K562 (cell line): ENCODE data around the gene MAST4. TPM values are rescaled to one million over a fixed set of nuclear protein-coding genes. Genes with fewer than 3 reads are reported as not detected.

Experiments used
- ATAC-seq: fragments of 200-7000 bp; cut with Tn5 transposase; 3 replicates; pipeline ENCODE4 v1.9.1; 2020; ENCODE audit warnings: moderate library complexity
- BruUV-seq: library from RNA; stranded (reverse); fragments of 400-500 nt; replicated peaks from 2 replicates; lab custom pipeline; 2021; lab: Mats Ljungman, UMichigan
- CTCF ChIA-PET: fragments of 300-600 bp; formaldehyde crosslinking; extraction: SDS; loops from one replicate; lab custom pipeline; 2021; ENCODE audit warnings: low intra/inter-chr PET ratio; lab: Yijun Ruan, JAX
- POLR2A ChIA-PET: fragments of 300-600, 350-650 bp; sonication (Branson Sonifier 250); formaldehyde crosslinking; extraction: SDS; loops from one replicate; lab custom pipeline; 2021; ENCODE audit warnings: antibody characterized with exemption, inconsistent platforms; lab: Yijun Ruan, JAX
- DNase-seq, 4 experiments: peaks; one replicate each; pipeline versions ENCODE4 v3.0.0 to v3.0.0-alpha.2; 2011 to 2018; ENCODE audit warnings: low spot score in 3 of 4, mixed read lengths in 3 of 4; ENCODE audit errors: extremely low read depth in 1 of 4
- FAIRE-seq: peaks from 2 replicates; lab custom pipeline; 2011; peaks lifted over from hg19 to GRCh38; lab: Jason Lieb, UNC
- H2AFZ ChIP-seq: 2 replicates; pipeline ENCODE4 v1.6.0; 2011; ENCODE audit warnings: low read depth, low read length, control low read depth, inconsistent platforms
- H3K27ac ChIP-seq: fragments of 200-600 bp; 3 replicates; pipeline ENCODE4 v1.8.0; 2011; ENCODE audit warnings: low read depth, mild to moderate bottlenecking, control low read depth, inconsistent platforms, low read length, moderate library complexity, mixed read lengths; ENCODE audit errors: extremely low read depth
- H3K27me3 ChIP-seq, 2 experiments: fragments of 300-600 bp in 1 of 2; 2 replicates in 1 of 2; 3 replicates in 1 of 2; pipeline versions ENCODE4 v1.6.0 to v1.8.0; 2011; ENCODE audit warnings: inconsistent platforms in 2 of 2, low read length in 2 of 2, mild to moderate bottlenecking in 1 of 2, mixed read lengths in 1 of 2, moderate library complexity in 1 of 2; ENCODE audit not compliant: control insufficient read depth in 2 of 2, insufficient read depth in 2 of 2
- H3K36me3 ChIP-seq: fragments of 300-600 bp; 3 replicates; pipeline ENCODE4 v1.8.0; 2011; ENCODE audit warnings: mild to moderate bottlenecking, low read length, inconsistent platforms; ENCODE audit not compliant: control insufficient read depth, insufficient read depth
- H3K4me1 ChIP-seq, 2 experiments: fragments of 200-600 bp in 1 of 2; replicated peaks in 1 of 2; 2 replicates in 1 of 2; 3 replicates in 1 of 2; pipeline versions ENCODE4 v1.5.1 to v1.8.0; 2011; ENCODE audit warnings: inconsistent platforms in 2 of 2, low read length in 2 of 2, mild to moderate bottlenecking in 1 of 2, mixed read lengths in 1 of 2, moderate library complexity in 1 of 2; ENCODE audit not compliant: control insufficient read depth in 2 of 2, insufficient read depth in 2 of 2
- H3K4me2 ChIP-seq: 2 replicates; pipeline ENCODE4 v1.6.1; 2011; ENCODE audit warnings: low read length, control low read depth, inconsistent platforms, mixed read lengths; ENCODE audit not compliant: insufficient read depth
- H3K4me3 ChIP-seq: fragments of 200-600 bp; sonication (generic), shearing (Covaris generic); 2 replicates; pipeline ENCODE4 v1.5.1; 2016; ENCODE audit warnings: control low read depth, inconsistent platforms
- H3K79me2 ChIP-seq: fragments of 200-600 bp; 3 replicates; pipeline ENCODE4 v1.8.0; 2011; ENCODE audit warnings: low read length, inconsistent platforms; ENCODE audit not compliant: control insufficient read depth, insufficient read depth
- H3K9ac ChIP-seq, 2 experiments: 2 replicates each; pipeline versions ENCODE4 v1.6.0 to v1.6.1; 2011; ENCODE audit warnings: low read depth in 2 of 2, low read length in 2 of 2, control low read depth in 1 of 2, inconsistent platforms in 1 of 2, mild to moderate bottlenecking in 1 of 2, mixed read lengths in 1 of 2; ENCODE audit not compliant: insufficient read depth in 1 of 2
- H3K9me1 ChIP-seq: one replicate; pipeline ENCODE4 v1.6.0; 2011; ENCODE audit warnings: inconsistent platforms, mild to moderate bottlenecking, low read length, moderate library complexity; ENCODE audit not compliant: control insufficient read depth, insufficient read depth
- H3K9me3 ChIP-seq: replicated peaks from 2 replicates; pipeline ENCODE4 v1.5.1; 2011; ENCODE audit warnings: low read depth, low read length, inconsistent platforms; ENCODE audit not compliant: control insufficient read depth, insufficient read depth
- H4K20me1 ChIP-seq: replicated peaks from 2 replicates; pipeline ENCODE4 v1.6.1; 2011; ENCODE audit warnings: low read length, inconsistent platforms, mixed read lengths; ENCODE audit not compliant: control insufficient read depth, insufficient read depth
- ADNP ChIP-seq: fragments of 200-800 bp; sonication (Bioruptor generic); IDR thresholded peaks from 2 replicates; pipeline ENCODE4 v1.6.1; 2016; ENCODE audit warnings: missing genetic modification characterization, missing compliant biosample characterization
- BACH1 ChIP-seq: fragments of 200-800 bp; sonication (Bioruptor generic); IDR thresholded peaks from 2 replicates; pipeline ENCODE4 v1.6.1; 2016; ENCODE audit warnings: missing genetic modification characterization, missing compliant biosample characterization
- ETV6 ChIP-seq, 3 experiments: fragments of 150-350 bp in 1 of 3; sonication (generic) in 1 of 3; formaldehyde crosslinking in 1 of 3; IDR thresholded peaks; 2 replicates each; pipeline versions ENCODE4 v1.6.1 to v1.8.0; 2014 to 2022; ENCODE audit warnings: borderline replicate concordance in 2 of 3, low read depth in 2 of 3, antibody characterized with exemption in 1 of 3, low read length in 1 of 3, mild to moderate bottlenecking in 1 of 3, missing genetic modification reagents in 1 of 3
- KDM4B ChIP-seq, 2 experiments: fragments of 450-650 bp in 1 of 2; sonication (generic) in 1 of 2; IDR thresholded peaks; 2 replicates each; pipeline ENCODE4 v1.6.1; 2016 to 2017; ENCODE audit warnings: borderline replicate concordance in 2 of 2, antibody characterized with exemption in 1 of 2, low read depth in 1 of 2, mild to moderate bottlenecking in 1 of 2
- MCM3 ChIP-seq: fragments of 450-650 bp; IDR thresholded peaks from 2 replicates; pipeline ENCODE4 v1.6.1; 2016
- MCM5 ChIP-seq: fragments of 450-650 bp; IDR thresholded peaks from 2 replicates; pipeline ENCODE4 v1.6.1; 2016; ENCODE audit warnings: low read depth
- RBFOX2 ChIP-seq: fragments of 200-400 bp; formaldehyde crosslinking; IDR thresholded peaks from 2 replicates; pipeline ENCODE4 v1.6.1; 2017; ENCODE audit warnings: low read depth, mild to moderate bottlenecking, low read length, moderate library complexity
- RFX1 ChIP-seq: fragments of 450-650 bp; IDR thresholded peaks from 2 replicates; pipeline ENCODE4 v1.6.1; 2016; ENCODE audit warnings: mild to moderate bottlenecking, moderate library complexity
- SMAD4 ChIP-seq: fragments of 250-450 bp; sonication (Bioruptor Pico); conservative IDR thresholded peaks from 2 replicates; pipeline ENCODE4 v1.8.0; 2021; ENCODE audit warnings: inconsistent platforms, mild to moderate bottlenecking, moderate library complexity
- SREBF1 ChIP-seq: fragments of 150-350 bp; IDR thresholded peaks from 2 replicates; pipeline ENCODE4 v1.6.1; 2014; ENCODE audit warnings: antibody characterized with exemption, low read depth, low read length, borderline replicate concordance
- TCF3 ChIP-seq: sonication (generic); formaldehyde crosslinking; IDR thresholded peaks from 2 replicates; pipeline ENCODE4 v1.4.0; 2020; ENCODE audit warnings: mild to moderate bottlenecking, missing genetic modification reagents
- YBX1 ChIP-seq: fragments of 450-650 bp; IDR thresholded peaks from 2 replicates; pipeline ENCODE4 v1.7.1; 2016; ENCODE audit warnings: mild to moderate bottlenecking
- ZNF431 ChIP-seq: sonication (generic); formaldehyde crosslinking; IDR thresholded peaks from 2 replicates; pipeline ENCODE4 v1.8.0; 2022; ENCODE audit warnings: mild to moderate bottlenecking, missing genetic modification reagents
- ZNF584 ChIP-seq: fragments of 200-800 bp; sonication (Bioruptor generic); IDR thresholded peaks from 2 replicates; pipeline ENCODE4 v1.6.1; 2016; ENCODE audit warnings: low read depth, mild to moderate bottlenecking, missing genetic modification characterization, missing compliant biosample characterization
- WGBS: fragments of 100-300 bp; shearing (Covaris generic); methylation state at CpG from one replicate; pipeline ENCODE4 v1.1.6; 2016; ENCODE audit warnings: low coverage, mixed read lengths; ENCODE audit not compliant: insufficient coverage; ENCODE audit errors: missing lambda C conversion rate; 5-methylcytosine and 5-hydroxymethylcytosine counted together
- in situ Hi-C: fragments of 300-500 bp; cut with MboI; formaldehyde crosslinking; loops from 4 replicates; pipeline ENCODE4 v1.15.0; 2018; ENCODE audit warnings: inconsistent platforms, mixed read lengths
- intact Hi-C: fragments of 100-400 bp; cut with micrococcal nuclease; formaldehyde crosslinking; loops from 2 replicates; pipeline ENCODE4 v1.14.2; 2022
- polyA plus RNA-seq, 8 experiments: library from polyadenylated mRNA; depleted of rRNA in 4 of 8; stranded (reverse) in 5 of 8; unstranded in 3 of 8; fragments of >200 nt; fragmentation: Nextera tagmentation in 2 of 8; fragmentation: Illumina TruSeq in 1 of 8; extraction: Ambion mirVana in 2 of 8; extraction: Trizol in 1 of 8; gene quantifications; 2 replicates each; pipeline versions ENCODE4 v1.2.1 to v1.2.3, GENCODE V29; 2011 to 2014; ENCODE audit warnings: inconsistent platforms in 1 of 8, missing spikeins in 1 of 8
- total RNA-seq, 7 experiments: library from RNA; depleted of rRNA in 6 of 7; stranded (reverse); fragments of >200 nt in 6 of 7; fragmentation: Illumina TruSeq in 2 of 7; extraction: Trizol in 2 of 7; gene quantifications; 2 replicates each; pipeline versions ENCODE4 v1.2.1 to v1.2.3, GENCODE V29; 2011 to 2021; ENCODE audit warnings: low replicate concordance in 1 of 7
- TF ChIP-seq, protein P1 (sequence below): sonication (generic); formaldehyde crosslinking; IDR thresholded peaks from 2 replicates; pipeline ENCODE4 v1.8.0; 2022; ENCODE audit warnings: mild to moderate bottlenecking, missing genetic modification reagents

The MAST4 gene
- total and polyA plus RNA-seq, 9 of the 15 experiments (the other 6 are each of a cell fraction or from before 2014, with no cell fraction given), result 0.88 to 10.1 (median 5.2) TPM

DNA sequence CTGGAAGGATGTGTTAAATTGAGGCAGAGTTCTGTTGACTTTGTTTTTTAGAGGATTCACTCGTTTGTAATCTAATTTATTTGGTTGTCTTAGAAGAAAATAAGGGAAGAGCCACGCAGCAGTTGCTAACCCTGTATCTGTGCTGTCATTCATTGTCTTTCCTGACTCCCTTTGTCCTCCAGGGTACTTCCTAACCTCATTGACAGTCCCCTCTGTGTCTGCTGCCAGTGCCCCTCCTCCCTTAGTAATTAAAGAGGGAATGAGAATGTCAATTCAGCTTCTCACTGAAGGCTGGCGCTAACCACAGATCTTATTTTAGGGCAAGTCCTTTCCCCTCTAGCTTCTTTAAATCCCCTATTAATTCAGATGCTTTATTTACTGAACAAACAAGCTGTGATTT is 84.0 kb downstream of the MAST4 start:
- DNase-seq (no peak), FAIRE-seq (no peak), ATAC-seq (no peak)
- Histone ChIP-seq H4K20me1 (no peaks in the 10 kb centered on the region; the same call in 1 of the 2 replicates), H3K79me2 (no peaks in the 10 kb centered on the region), H3K36me3 (no peaks in the 10 kb centered on the region), H3K9me1 (no peaks in the 10 kb centered on the region), H3K9ac (no peak overlapping the region), H2AFZ (no peak overlapping the region), H3K4me1 (no peaks in the 10 kb centered on the region), H3K27ac (no peak overlapping the region), H3K27me3 (no peaks in the 10 kb centered on the region; a peak in 1 of 5 replicates), H3K4me3 (no peak overlapping the region), H3K4me2 (no peak overlapping the region), H3K9me3 (no peaks in the 10 kb centered on the region)
- in situ Hi-C loops (no loop called here), intact Hi-C loops (no loop called here)
- POLR2A ChIA-PET, result interaction anchor here (1.2 kb wide), 1 partner anchor 12 kb away, joined by 3 read pairs; no protein-coding TSS in a partner anchor
- BruUV-seq, result no TSS peak
- CTCF ChIA-PET, result no interaction called here
- 0% methylated on average over 3 of the region's 3 CpGs for WGBS
- TF ChIP-seq ZNF431 (no peak), TCF3 (no peak), ETV6 (IDR thresholded peaks at IDR 0.05; ENCODE audit: borderline replicate concordance in 1 of 2, low read depth in 2 of 2, low read length in 1 of 2) (no peak), ETV6 (CRISPR knock-in tag; IDR thresholded peaks at IDR 0.05; ENCODE audit: borderline replicate concordance) (no peak), MCM5 (no peak), BACH1 (tag) (no peak), YBX1 (no peak), ZNF584 (CRISPR knock-in tag) (no peak), ADNP (no peak), SREBF1 (no peak), KDM4B (IDR thresholded peaks at IDR 0.05; ENCODE audit: borderline replicate concordance in 2 of 2, low read depth in 1 of 2) (no peak), RBFOX2 (no peak), SMAD4 (CRISPR knock-in tag) (no peak), MCM3 (no peak), RFX1 (no peak)
- TF ChIP-seq, protein P1, sequence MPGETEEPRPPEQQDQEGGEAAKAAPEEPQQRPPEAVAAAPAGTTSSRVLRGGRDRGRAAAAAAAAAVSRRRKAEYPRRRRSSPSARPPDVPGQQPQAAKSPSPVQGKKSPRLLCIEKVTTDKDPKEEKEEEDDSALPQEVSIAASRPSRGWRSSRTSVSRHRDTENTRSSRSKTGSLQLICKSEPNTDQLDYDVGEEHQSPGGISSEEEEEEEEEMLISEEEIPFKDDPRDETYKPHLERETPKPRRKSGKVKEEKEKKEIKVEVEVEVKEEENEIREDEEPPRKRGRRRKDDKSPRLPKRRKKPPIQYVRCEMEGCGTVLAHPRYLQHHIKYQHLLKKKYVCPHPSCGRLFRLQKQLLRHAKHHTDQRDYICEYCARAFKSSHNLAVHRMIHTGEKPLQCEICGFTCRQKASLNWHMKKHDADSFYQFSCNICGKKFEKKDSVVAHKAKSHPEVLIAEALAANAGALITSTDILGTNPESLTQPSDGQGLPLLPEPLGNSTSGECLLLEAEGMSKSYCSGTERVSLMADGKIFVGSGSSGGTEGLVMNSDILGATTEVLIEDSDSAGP (CRISPR knock-in tag), result no peak
- TF ChIP-seq, all 486 proteins: peak for 0
